DND-41 (cell line): Measurements from ENCODE around the gene DDX28.

ENCODE experiments used
- EZH2 ChIP-seq: IDR thresholded peaks from 3 replicates; pipeline ENCODE4 v1.6.1; 2012; ENCODE audit warnings: borderline replicate concordance, low read depth, mild to moderate bottlenecking, moderate library complexity, low read length, inconsistent platforms; ENCODE audit not compliant: severe bottlenecking
- TF ChIP-seq, protein P1 (sequence below): IDR thresholded peaks from 2 replicates; pipeline ENCODE4 v1.5.1; 2012; ENCODE audit warnings: borderline replicate concordance, low read length, moderate library complexity, mild to moderate bottlenecking; ENCODE audit not compliant: poor library complexity, severe bottlenecking; ENCODE audit errors: extremely low read depth

DNA sequence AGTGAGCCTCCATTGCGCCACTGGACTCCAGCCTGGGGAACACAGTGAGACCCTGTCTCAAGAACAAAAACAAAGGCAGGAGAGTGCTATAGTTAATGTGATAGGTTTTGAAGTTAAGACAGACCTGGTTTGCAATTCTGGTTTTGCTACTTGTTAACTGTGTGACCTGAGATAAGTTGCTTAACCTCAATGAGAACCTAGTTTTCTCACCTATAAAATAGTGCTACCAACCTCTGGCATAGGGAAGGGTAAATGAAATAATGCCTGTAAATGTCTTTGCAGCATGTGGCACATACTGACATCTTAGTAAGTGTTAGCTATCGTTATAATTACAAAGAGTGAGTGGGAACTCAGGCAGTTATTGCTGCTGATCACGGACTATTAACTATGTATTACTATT is 32.4 kb upstream of the DDX28 start:
- TF ChIP-seq, protein P1, sequence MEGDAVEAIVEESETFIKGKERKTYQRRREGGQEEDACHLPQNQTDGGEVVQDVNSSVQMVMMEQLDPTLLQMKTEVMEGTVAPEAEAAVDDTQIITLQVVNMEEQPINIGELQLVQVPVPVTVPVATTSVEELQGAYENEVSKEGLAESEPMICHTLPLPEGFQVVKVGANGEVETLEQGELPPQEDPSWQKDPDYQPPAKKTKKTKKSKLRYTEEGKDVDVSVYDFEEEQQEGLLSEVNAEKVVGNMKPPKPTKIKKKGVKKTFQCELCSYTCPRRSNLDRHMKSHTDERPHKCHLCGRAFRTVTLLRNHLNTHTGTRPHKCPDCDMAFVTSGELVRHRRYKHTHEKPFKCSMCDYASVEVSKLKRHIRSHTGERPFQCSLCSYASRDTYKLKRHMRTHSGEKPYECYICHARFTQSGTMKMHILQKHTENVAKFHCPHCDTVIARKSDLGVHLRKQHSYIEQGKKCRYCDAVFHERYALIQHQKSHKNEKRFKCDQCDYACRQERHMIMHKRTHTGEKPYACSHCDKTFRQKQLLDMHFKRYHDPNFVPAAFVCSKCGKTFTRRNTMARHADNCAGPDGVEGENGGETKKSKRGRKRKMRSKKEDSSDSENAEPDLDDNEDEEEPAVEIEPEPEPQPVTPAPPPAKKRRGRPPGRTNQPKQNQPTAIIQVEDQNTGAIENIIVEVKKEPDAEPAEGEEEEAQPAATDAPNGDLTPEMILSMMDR: no peak
- no peak for TF ChIP-seq EZH2
